Ishikawa (cell line): ENCODE data around the gene SMCR8.

Source experiments
- CEBPB ChIP-seq: IDR thresholded peaks from 2 replicates; pipeline ENCODE4 v1.6.1; 2012
- CREB1 ChIP-seq: IDR thresholded peaks from 2 replicates; pipeline ENCODE4 v1.6.1; 2012; ENCODE audit warnings: low read depth
- REST ChIP-seq: IDR thresholded peaks from 2 replicates; pipeline ENCODE4 v1.6.1; 2012; ENCODE audit warnings: low read depth, mild to moderate bottlenecking
- TAF1 ChIP-seq: IDR thresholded peaks from 2 replicates; pipeline ENCODE4 v1.6.1; 2012; ENCODE audit warnings: low read depth, mild to moderate bottlenecking
- TCF12 ChIP-seq: IDR thresholded peaks from 2 replicates; pipeline ENCODE4 v1.6.1; 2012; ENCODE audit warnings: low read depth
- ZBTB7A ChIP-seq: IDR thresholded peaks from 2 replicates; pipeline ENCODE4 v1.6.1; 2012; ENCODE audit warnings: low read depth
- TF ChIP-seq, protein P1 (sequence below): IDR thresholded peaks from 2 replicates; pipeline ENCODE4 v1.6.1; 2012
- TF ChIP-seq, protein P2 (sequence below): IDR thresholded peaks from 2 replicates; pipeline ENCODE4 v1.6.1; 2012

- no peak for TF ChIP-seq TAF1
- TF ChIP-seq ZBTB7A = no peak
- TF ChIP-seq, protein P1, sequence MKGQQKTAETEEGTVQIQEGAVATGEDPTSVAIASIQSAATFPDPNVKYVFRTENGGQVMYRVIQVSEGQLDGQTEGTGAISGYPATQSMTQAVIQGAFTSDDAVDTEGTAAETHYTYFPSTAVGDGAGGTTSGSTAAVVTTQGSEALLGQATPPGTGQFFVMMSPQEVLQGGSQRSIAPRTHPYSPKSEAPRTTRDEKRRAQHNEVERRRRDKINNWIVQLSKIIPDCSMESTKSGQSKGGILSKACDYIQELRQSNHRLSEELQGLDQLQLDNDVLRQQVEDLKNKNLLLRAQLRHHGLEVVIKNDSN = no peak
- no peak for TF ChIP-seq CREB1
- TF ChIP-seq REST = no peak
- TF ChIP-seq, protein P2, sequence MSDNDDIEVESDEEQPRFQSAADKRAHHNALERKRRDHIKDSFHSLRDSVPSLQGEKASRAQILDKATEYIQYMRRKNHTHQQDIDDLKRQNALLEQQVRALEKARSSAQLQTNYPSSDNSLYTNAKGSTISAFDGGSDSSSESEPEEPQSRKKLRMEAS = no peak
- no peak for TF ChIP-seq TCF12
- TF ChIP-seq CEBPB = no peak
These were observed 449 bp downstream of the SMCR8 start for GRCh38 chr17:18315562-18315922.
